Stimulated activated CD8-positive, alpha-beta memory T cell treated with anti-CD3 and anti-CD28 coated beads, Interleukin-15, amount 100 ng/mL, for 1 hour (primary cell): ENCODE data around the gene OR51F2.
"Not testable (repeated sequence)": the region's sequence is repeated elsewhere in the genome, so short reads cannot be mapped to it uniquely, and the experiment has no call there.

ENCODE experiments used
- DNase-seq: peaks from one replicate; pipeline ENCODE4 v3.0.0-alpha.2; 2020; ENCODE audit warnings: low read depth

The OR51F2 gene, protein sequence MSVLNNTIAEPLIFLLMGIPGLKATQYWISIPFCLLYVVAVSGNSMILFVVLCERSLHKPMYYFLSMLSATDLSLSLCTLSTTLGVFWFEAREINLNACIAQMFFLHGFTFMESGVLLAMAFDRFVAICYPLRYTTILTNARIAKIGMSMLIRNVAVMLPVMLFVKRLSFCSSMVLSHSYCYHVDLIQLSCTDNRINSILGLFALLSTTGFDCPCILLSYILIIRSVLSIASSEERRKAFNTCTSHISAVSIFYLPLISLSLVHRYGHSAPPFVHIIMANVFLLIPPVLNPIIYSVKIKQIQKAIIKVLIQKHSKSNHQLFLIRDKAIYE

DNA sequence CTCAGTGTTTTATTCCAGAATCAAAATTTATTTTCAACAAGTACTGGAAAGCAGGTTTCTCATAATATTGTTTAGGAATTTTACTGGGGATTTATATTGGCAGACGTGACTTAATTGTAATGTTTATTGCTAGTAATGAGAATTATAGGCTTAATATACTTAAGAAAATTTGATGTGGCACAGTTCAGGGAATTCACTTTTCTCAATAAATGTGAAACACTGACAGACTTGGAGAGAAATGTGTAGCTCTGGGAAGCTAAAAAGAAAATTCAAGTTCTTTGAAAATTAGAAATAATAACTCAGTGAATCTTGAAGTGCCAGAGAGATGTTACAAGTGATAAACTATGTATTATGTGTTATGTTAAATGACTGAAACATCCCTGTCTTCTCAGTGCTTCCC is at the start of gene OR51F2:
Gene OR51F2, plus strand, starts transcription at position 301 of the 400 bp plus-strand sequence. CDS start 101 bp downstream, outside the sequence.
- no peak for DNase-seq

DNA sequence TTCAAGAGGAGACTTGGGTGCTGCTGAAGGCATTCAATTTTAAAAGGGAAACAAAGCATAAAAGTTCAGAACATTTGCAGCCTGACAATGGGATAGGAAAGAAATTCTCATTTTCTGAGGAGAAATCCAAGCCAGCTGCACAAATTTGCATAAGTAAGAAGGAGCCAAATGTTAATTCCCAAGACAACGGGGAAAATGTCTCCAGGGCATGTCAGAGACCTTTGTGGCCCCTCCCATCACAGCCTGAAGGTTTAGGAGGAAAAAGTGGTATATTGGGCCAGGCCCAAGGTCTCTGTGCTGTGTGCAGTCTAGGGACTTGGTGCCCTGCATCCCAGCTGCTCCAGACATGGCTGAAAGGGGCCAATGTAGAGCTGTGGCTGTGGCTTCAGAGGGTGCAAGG is 38.7 kb upstream of the OR51F2 start:
- DNase-seq = no peak

DNA sequence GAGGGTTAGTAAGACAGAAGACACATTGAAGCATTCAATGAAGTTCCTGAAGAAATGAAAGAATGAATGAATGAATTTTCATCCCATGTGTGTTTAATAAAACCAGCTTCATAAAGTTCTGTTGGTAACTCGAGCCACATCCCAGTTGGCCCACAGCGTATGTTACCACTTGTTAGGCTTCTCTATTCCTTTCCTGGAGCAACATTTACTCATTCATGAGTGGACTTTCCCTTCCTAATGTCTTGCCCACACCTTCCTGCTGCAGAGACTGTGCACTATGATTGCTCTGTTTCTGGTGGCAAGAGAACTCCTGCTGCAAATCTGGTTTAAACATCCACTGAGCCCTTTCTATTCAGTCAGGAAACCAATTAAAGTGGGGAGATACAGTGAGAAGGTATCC is 23.9 kb upstream of the OR51F2 start:
- DNase-seq = no peak

DNA sequence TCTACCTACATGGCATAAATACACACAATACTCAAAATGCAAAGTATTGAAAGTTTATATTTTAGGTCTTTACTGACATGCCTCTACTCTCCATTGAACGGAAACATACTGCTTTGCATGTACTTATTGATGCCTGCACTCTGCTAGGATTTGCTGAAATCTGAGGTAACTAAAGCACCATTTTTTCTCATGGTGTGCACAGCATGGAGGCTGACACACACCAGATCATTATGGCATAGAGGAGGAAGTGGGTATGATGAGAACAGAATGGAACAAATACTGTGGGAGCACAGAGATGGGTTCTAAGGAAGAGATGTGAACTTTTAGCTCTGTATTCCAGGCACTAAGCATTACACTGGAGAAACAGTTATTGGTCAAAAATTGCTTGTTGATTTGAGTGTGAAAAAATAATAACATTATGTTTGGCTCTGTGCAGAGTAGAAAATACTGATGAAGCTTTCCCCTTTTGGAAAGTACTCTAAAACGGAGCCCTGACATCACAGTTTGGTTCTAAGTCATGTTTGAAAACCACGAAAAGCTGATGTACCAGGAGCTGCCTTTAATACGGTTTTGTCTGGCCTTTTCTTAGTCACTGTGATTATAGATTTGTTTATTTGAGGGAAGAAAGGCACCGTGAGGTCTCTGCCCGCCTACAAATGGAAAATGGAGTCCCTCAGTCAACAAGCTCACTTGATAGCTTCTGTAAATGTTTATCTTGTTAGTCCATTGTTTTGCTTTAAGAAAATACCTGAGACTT is 22.5 kb upstream of the OR51F2 start:
- DNase-seq = no peak

DNA sequence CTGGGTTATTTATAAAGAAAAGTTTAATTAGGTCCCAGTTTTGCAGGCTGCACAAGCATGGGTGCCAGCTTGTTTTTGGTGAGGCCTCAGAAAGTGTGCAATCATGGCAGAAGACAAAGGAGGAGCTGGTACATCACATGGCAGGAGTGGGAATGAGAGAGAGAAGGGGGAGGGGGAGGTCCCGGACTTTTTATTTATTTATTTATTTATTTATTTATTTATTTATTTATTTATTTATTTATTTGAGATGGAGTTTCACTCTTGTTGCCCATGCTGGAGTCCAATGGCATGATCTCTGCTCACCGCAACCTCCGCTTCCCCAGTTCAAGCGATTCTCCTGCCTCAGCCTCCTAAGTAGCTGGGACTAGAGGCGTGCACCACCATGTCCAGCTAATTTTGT is 19.8 kb upstream of the OR51F2 start:
- DNase-seq = not testable (repeated sequence)

DNA sequence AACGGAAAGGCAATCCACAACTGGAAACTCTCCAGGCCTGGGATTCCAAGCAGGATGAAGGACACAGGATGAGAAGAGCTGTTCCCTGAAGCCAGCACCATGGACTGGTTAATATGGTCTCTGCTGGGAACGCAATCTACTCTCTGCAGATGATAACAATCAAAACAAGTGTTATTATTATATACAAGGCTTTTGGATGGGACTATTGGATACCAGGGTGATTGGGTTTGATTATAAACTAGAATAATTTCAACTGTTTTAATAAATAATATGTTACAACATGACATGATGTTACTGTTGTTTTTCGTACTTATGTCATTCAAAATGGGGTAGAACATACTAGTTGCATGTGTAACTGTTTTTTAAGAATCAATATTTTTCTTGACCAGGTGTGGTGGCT is 16.8 kb upstream of the OR51F2 start, which contains the start of gene OR52R1:
Gene OR52R1, minus strand, starts transcription at position 101 of the 400 bp plus-strand sequence. Its CDS starts 0 bp downstream, at position 101.
- DNase-seq = no peak

DNA sequence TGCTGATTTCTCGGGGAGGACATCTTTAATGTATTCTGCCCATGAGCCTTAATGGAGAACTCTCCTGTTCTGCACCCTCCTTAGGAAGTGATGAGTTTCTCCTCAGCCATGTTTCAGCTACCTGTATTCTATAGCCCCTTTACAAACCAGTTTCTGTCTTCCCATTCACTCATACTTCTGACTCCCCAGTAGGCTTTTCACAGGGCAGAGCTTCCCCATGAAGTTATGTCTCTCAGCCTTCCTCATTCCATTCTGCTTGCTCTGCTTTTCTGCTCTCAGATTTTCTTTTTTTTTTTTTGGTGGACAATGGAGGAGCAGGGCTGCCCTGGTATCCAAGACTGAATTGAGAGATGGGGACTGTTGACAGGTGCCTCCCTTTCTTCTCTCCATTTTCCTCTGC is 12.6 kb upstream of the OR51F2 start:
- no peak for DNase-seq

DNA sequence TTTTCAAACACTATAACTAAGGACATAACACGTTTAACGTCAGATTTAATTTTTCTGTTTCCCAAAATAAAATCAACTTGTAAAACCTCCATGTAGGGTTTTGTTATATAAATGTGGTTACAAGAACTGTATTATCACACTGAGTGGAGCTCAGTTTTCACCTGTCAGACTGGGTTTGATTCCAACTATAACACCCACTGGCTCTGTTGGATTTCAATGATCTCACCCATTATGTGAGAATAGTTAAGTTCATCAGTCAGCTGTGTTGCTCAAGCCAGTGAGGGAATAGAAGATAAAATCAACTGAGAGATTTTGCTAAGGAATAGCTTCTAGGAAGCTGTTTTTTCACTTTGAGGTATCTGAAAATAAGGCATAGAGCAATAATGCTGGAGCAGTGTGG is 11.9 kb upstream of the OR51F2 start:
- no peak for DNase-seq

DNA sequence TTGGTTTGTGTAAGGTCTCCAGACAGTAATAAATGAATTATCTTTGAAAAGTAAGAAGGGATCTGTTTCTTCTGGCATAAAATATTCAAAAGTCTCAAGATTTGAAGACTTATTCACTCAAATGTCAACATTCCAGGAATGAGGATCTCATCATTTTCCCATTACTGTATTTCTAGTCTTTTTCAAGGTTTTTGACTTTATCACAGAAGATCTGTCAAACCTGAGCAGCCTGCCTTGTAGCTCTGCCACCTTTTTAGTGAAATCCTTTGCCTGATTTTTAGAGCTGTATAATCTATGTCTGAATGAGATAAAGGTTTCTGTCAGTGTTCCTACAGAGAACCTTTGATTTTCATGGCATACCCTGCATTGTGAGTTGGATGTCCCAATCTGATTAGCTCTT is 4.0 kb downstream of the OR51F2 start:
- no peak for DNase-seq

DNA sequence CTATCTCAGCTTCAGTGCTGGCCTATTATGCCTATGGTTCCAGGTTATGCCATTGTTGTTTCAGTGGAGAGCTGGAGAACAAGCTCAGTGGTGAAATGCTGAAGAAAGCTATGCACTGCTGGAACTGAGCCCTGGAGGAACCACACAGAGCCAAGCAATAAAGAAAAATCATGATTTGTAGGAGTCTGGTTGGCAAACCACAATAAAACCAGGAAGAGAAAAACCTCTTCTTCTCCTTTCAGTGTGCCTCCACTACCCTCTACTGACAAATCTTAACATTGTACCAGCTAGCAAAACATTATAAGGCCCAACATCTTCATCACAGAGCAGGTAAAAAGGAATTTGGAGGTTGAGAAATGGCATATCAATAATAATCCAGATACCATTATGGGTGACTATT is 5.3 kb downstream of the OR51F2 start:
- no peak for DNase-seq

DNA sequence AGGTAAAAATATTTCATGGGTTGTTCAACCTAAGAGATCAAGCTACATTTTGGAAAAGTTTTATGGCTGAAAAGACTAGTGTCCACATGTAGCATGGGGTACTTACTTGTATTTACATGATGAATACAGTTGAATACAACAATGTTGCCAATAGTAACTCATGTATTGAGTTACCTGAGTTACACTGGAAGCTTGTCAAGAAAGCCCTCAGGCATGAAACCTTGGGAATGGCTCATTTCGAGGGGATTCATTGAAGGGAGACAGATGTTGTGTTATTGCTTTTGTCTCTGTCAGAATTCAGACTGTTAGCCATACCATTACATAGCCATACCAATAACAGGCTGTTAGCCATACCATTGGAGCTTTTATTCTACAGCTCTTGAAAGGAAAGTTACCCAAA is 9.2 kb downstream of the OR51F2 start:
- no peak for DNase-seq

DNA sequence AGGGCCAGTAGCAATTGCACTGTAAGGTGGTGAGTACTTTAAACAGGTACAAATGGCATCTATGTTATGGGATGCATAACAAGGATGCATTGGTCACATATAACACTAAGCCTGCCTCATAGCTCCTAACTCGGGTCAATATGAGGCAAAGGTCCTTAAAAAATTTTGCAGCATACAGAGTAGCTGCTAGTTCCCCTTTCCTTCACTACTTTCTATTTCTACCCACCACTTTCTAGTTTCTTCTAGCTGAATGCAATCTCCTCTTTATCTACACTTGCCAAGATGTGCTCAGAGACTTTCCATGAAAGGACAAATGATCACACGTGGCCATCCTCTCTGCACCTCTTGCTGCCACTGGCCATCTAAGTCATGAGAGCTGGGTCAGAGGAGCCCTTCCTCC is 9.8 kb downstream of the OR51F2 start:
- DNase-seq = no peak

DNA sequence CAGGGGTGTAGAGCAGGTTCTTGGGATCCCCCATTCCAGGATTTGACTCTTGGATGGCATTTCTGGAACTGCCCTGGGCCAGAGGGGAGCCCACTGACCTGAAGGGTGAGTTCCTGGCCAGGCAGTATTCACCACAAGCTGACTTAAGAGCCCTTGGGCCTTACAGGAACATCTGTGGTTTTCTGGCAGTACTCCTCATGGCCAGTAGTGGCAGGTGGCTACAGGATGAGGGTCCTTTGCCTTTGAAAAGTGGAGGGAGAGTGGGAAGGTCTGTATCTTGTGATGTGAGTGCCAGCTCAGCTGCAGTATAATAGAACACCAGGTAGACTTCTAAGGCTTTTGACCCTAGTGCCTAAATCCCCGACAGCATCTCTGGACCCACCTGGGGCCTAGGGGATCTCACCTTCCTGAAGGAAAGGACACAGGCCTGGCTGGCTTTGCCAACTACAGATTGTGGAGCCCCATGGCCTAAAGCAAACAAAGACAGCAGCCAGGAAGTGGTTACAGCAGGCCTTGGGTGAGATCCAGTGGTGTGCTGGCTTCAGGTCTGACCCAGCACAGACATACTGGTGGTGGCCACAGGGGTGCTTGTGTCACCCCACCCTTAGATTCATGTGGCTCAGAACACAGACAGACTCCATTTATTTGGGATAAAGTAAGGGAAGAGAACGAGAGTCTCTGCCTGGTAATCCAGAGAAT is 18.9 kb downstream of the OR51F2 start:
- DNase-seq = no peak

DNA sequence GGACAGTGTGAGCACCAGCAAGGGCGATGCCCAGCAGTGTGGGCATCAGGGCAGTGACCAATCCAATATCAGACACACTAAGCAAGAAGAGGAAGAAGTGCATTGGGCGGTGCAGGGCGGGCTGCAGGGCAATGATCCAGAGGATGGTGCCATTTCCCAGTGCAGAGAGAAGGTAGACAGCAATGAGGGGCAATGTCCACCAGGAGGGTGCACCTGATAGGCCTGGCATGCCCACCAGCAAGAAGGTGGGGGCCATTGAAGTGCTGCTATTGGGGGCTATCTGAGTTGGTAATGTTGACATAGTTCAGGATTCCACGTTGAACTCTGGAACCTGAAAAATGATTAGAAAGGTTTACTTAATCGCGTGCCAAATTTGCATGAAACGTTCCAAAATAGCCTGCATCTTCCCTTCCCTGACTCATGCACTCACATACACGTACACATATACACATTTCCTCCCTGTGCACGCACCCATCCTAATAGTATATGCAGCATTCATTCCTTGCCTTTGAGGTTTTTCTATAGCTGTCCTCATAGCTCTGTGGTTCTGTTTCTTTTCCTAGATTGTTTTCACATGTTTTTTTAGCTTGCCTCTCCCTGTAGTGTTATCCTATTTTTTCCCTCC is 27.9 kb downstream of the OR51F2 start, which contains the start of gene OR51S1:
Gene OR51S1, minus strand, starts transcription at position 301 of the 625 bp plus-strand sequence. Its CDS starts 0 bp downstream, at position 301.
- DNase-seq = no peak

DNA sequence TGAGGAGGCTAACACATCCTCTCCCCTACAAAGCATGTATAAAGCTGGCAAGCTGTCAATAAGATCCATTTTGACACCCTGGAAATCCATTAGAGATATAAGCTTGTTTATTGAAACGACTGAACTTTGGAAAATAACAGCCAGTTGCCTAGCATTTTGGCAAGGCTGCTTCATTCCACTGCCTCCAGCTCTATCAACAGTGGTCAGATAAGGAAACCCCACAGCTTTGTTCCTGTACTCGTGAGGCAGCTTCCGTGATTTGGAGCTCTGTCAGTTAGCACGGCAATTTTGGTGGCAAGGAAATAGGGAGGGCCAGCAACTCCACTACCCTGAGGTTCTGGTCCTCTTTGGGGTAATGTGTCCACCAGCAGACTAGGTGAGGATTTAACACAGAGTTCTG is 29.9 kb downstream of the OR51F2 start:
- DNase-seq = no peak

DNA sequence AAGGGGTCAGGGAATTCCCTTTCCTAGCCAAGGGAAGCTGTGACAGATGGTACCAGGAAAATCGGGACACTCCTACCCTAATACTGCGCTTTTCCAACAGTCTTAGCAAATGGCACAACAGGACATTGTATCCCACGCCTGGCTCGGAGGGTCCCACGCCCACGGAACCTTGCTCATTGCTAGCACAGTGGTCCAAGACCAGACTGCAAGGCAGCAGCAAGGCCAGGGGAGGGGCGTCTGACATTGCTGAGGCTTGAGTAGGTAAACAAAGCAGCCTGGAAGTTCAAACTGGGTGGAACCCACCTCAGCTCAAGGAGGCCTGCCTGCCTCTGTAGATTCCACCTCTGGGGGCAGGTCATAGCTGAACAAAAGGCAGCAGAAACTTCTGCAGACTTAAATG is 33.2 kb downstream of the OR51F2 start:
- DNase-seq = not testable (repeated sequence)

DNA sequence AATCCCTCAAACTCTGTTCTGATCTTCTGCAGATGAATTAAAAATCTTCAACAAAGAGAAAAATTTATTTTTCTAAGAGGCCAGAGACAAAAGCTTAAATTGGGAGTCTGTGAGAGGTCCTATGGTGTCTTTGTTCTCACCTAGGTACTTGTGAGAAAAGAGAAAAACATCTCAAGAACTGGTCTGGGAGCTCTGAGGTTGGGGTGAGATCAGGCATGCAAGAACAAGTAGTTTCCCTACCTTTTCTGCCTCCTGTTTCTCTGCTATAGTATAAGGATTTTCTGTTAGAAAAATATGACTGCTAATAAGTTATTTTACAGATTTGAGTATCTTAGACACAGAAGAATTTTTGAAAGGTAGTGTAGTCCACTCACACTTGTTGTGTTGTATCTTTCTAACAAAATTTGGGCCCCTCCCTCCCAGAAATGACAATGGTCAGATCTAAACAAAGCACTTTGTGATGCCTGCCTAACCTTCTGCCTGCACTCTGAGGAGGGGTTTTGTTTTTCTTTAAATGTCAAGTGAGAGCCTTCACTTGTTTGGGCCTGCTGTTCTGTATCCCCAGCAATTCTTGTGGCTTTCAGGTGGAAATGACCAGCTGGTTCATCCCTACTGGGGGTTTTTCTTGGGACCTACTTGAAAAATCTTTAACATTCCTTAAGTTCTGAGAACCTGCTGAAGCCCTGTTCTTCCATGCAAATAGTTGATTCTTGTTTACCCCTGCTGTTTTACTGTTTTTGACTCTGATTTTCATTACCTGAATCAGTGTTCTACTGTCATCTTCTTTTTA is 41.5 kb downstream of the OR51F2 start:
- DNase-seq = no peak

DNA sequence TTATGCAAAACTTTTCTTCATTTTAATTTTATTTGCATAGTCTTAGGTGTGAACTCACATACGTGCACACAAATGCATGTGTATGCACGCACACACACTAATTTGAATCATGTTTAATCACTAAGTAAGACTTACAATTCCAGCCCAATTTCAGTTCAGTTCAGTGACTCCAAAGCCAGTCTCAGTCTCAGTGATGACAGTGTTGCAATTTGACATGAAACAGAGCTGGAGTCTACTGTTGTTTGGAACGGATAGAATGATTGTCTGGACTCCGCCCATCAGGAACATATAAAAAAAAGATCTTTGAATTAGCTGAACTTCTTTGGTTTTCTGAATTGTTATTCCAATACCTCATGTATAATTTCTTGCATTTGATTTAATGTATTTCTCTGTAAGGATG is 42.8 kb downstream of the OR51F2 start:
- no peak for DNase-seq

DNA sequence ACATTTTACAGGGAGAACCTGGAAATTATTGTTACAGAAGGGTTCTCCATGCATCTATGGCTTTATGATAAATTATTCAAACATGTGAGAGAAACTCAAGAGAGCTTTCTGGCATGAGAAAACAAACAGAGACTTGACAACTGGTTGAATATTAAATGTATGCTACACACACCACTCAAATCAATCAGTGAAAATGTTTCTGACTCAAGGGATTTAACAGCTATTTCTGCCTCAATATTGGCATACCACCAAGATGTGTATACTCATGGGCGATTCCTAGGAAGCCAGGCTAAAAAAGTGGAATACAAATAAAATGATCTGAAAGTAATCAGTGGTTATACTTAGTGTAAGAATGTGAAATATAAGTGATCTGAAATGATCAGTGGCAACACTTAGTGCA is 44.7 kb downstream of the OR51F2 start:
- no peak for DNase-seq
